ENCODE measurements around the gene C1QTNF2.

The C1QTNF2 gene

DNA sequence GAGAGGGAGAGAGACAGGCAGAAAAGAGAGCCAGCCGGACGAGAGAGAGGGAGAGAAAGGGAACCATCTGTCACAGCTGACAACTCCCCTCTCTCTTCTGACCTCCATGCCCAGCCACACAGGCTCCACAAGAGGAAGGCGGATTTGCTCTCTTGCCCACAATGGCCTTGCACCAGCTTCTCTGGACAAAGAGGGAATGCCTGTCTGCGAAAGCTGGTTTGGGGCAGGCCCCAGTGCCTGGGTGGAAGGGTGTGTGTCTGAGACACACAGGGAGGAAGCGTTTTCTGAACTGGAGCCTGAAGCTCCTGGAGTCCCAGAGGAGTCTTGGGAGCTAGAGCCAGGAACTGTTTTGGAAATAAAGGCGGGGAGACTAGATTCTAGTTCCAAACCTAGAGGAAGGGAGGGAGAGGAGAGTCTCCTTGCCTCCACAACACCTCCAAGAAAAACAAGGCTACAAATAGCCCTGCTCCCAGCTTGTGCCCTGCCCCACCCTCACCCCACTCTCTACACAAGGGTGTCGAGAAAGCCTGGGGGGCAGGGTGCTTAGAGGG is 12.5 kb downstream of the C1QTNF2 start:
- in situ Hi-C loops (cut with MboI; ENCODE audit: low pct_unique_long_range_greater_than_20kb, low sequenced_read_pairs, unreplicated experiment) = no loop called here
- DNase-seq (ENCODE audit: low spot score) = no peak

DNA sequence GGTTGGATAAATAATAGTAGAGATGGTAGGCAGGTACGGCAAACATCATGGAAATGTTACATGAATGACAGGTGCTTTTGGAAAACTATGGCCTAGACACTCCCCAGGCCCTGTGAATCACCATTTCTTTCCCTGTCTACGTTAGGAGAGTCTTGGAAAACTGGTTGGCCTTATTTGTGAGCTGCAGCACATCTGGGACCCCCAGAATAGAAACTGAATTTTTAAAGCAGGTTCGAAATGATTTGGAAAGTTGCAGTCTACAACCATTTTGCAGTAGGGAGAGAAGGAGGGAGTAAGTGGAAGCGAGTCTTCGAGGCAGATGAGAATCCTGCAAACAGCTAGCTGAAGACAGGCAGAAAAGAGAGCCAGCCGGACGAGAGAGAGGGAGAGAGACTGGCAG is 13.0 kb downstream of the C1QTNF2 start:
- no peak for TF ChIP-seq CTCF (IDR thresholded peaks at IDR 0.05; ENCODE audit: extremely low read depth, insufficient read depth, missing control alignments)
- no peak for DNase-seq (ENCODE audit: low spot score)
- in situ Hi-C loops (cut with MboI; ENCODE audit: low pct_unique_long_range_greater_than_20kb, low sequenced_read_pairs, unreplicated experiment) = no loop called here

More for the DNA sequence above, 12.5 kb downstream of the C1QTNF2 start:
- no peak for TF ChIP-seq CTCF (IDR thresholded peaks at IDR 0.05; ENCODE audit: extremely low read depth, insufficient read depth, missing control alignments)

DNA sequence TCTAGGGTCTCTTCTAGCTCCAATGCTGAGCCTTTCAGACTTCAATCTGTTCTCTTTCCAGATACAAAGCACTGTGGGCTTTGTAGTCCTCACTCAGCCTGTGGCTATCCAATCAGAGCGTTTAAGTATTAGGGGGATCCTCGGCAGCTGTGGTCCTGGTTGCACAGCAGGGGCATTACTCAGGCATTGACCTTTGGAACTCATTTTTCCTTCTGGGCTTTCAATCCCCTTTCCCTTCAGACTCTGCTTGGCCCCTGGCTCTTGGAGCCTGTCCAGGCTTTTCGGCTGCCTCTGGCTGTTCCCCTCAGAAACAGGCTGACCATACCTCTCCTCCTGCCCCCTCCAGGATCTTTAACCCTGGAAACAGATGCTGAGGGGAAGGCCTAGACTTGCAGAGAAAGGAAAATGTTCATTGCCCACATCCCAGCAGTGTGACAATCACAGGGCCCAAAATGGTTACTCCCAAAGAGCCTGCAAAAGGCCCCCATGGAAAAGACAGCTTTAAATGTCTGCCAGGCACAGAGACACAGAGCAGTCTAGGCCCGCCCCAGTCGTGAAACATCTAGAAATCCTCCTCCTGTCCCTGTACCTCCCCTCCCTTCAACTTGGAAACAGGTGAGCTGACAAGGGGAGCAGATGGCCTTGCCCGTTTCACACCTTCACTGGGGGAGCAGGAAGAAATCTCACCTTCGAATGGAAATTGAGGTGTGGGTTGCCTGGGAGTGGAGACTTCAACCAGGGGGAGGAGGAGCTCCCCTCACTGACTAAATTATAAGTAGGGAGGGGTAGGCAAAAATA is 13.7 kb downstream of the C1QTNF2 start:
- in situ Hi-C loops (cut with MboI; ENCODE audit: low pct_unique_long_range_greater_than_20kb, low sequenced_read_pairs, unreplicated experiment) = no loop called here
- no peak for TF ChIP-seq CTCF (IDR thresholded peaks at IDR 0.05; ENCODE audit: extremely low read depth, insufficient read depth, missing control alignments)
- DNase-seq (ENCODE audit: low spot score) = no peak

- no peak for DNase-seq (ENCODE audit: low spot score)
- in situ Hi-C loops (cut with MboI; ENCODE audit: low pct_unique_long_range_greater_than_20kb, low sequenced_read_pairs, unreplicated experiment) = no loop called here
- no peak for TF ChIP-seq CTCF (IDR thresholded peaks at IDR 0.05; ENCODE audit: extremely low read depth, insufficient read depth, missing control alignments)
These were observed 15.8 kb downstream of the C1QTNF2 start for GRCh38 chr5:160354666-160355065.

- TF ChIP-seq CTCF (IDR thresholded peaks at IDR 0.05; ENCODE audit: extremely low read depth, insufficient read depth, missing control alignments) = no peak
- in situ Hi-C loops (cut with MboI; ENCODE audit: low pct_unique_long_range_greater_than_20kb, low sequenced_read_pairs, unreplicated experiment) = no loop called here
- DNase-seq (ENCODE audit: low spot score) = no peak
These were observed 17.0 kb downstream of the C1QTNF2 start for GRCh38 chr5:160353379-160353778.

- TF ChIP-seq CTCF (IDR thresholded peaks at IDR 0.05; ENCODE audit: extremely low read depth, insufficient read depth, missing control alignments) = no peak
- in situ Hi-C loops (cut with MboI; ENCODE audit: low pct_unique_long_range_greater_than_20kb, low sequenced_read_pairs, unreplicated experiment) = no loop called here
- no peak for DNase-seq (ENCODE audit: low spot score)
These were observed 18.1 kb downstream of the C1QTNF2 start for GRCh38 chr5:160352308-160352707.
